Neutrophil (primary cell): ENCODE data around the gene GRPEL2.

Experiments used
- H3K27ac ChIP-seq: fragments of 200-600 bp; sonication (generic); 2 replicates; pipeline ENCODE4 v1.5.1; 2016; ENCODE audit warnings: mild to moderate bottlenecking, moderate library complexity
- H3K27me3 ChIP-seq: fragments of 200-600 bp; sonication (generic); 2 replicates; pipeline ENCODE4 v1.6.0; 2016; ENCODE audit warnings: mild to moderate bottlenecking
- H3K36me3 ChIP-seq: fragments of 200-600 bp; sonication (generic); 2 replicates; pipeline ENCODE4 v1.5.1; 2017
- H3K4me1 ChIP-seq, 2 experiments: fragments of 200-600 bp in 1 of 2; sonication (generic) in 1 of 2; 1 replicate in 1 of 2; 2 replicates in 1 of 2; pipeline versions ENCODE4 v1.5.1 to v1.6.1; 2013 to 2016; ENCODE audit warnings: low read depth in 1 of 2, low read length in 1 of 2, mild to moderate bottlenecking in 1 of 2, moderate library complexity in 1 of 2; ENCODE audit not compliant: control insufficient read depth in 1 of 2, insufficient read depth in 1 of 2
- H3K4me3 ChIP-seq, 2 experiments: fragments of 200-600 bp in 1 of 2; sonication (generic) in 1 of 2; 1 replicate in 1 of 2; 2 replicates in 1 of 2; pipeline ENCODE4 v1.5.1; 2013 to 2016; ENCODE audit warnings: low read depth in 1 of 2, low read length in 1 of 2, mild to moderate bottlenecking in 1 of 2, moderate library complexity in 1 of 2
- H3K9me3 ChIP-seq: fragments of 200-600 bp; sonication (generic); 2 replicates; pipeline ENCODE4 v1.5.1; 2016
- CTCF ChIP-seq: fragments of 200-600 bp; sonication (generic); IDR thresholded peaks from 2 replicates; pipeline ENCODE4 v1.5.1; 2016; ENCODE audit warnings: antibody characterized with exemption

Gene GRPEL2

GRCh38 chr5:149357370-149358293, 12.3 kb downstream of the GRPEL2 start, which contains the start of gene PCYOX1L:
TSS of gene PCYOX1L (plus strand) at chr5:149358046. CDS start at chr5:149358069, 23 bp downstream.
- Histone ChIP-seq H3K4me1 (peaks cover 40 to 44% of the 10 kb centered on the region in 2 experiments), H3K4me3 (peak within 1 kb of the TSS; percentile 71 to 87), H3K27me3 (no peaks in the 10 kb centered on the region), H3K27ac (peak within 1 kb of the TSS; percentile 82), H3K36me3 (peaks cover 25% of the 10 kb centered on the region), H3K9me3 (no peaks in the 10 kb centered on the region)
- peak; percentile 42 for TF ChIP-seq CTCF

- no peak for TF ChIP-seq CTCF
- peak overlapping the region; percentile 71 to 87 for H3K4me3 ChIP-seq
- no peaks in the 10 kb centered on the region for H3K9me3 ChIP-seq
- peaks cover 40 to 51% of the 10 kb centered on the region in 2 experiments for H3K4me1 ChIP-seq
- no peaks in the 10 kb centered on the region for H3K27me3 ChIP-seq
- H3K27ac ChIP-seq, result peak overlapping the region; percentile 82
- H3K36me3 ChIP-seq, result peaks cover 18% of the 10 kb centered on the region
Measured at GRCh38 chr5:149358294-149358651, 13.0 kb downstream of the GRPEL2 start.

GRCh38 chr5:149358868-149359495, 13.7 kb downstream of the GRPEL2 start:
- Histone ChIP-seq H3K4me1 (peaks cover 40 to 56% of the 10 kb centered on the region in 2 experiments), H3K9me3 (no peaks in the 10 kb centered on the region), H3K27me3 (no peaks in the 10 kb centered on the region), H3K27ac (peak overlapping the region; percentile 82), H3K36me3 (peaks cover 11% of the 10 kb centered on the region), H3K4me3 (peak overlapping the region; percentile 71 to 87)
- TF ChIP-seq CTCF, result no peak

- Histone ChIP-seq H3K36me3 (peaks cover 5% of the 10 kb centered on the region), H3K9me3 (no peaks in the 10 kb centered on the region), H3K4me3 (no peak overlapping the region), H3K27me3 (no peaks in the 10 kb centered on the region), H3K4me1 (peaks cover 40 to 56% of the 10 kb centered on the region in 2 experiments), H3K27ac (peak overlapping the region; percentile 68)
- TF ChIP-seq CTCF, result no peak
Measured at GRCh38 chr5:149360272-149360671, 15.0 kb downstream of the GRPEL2 start.

- Histone ChIP-seq H3K27ac (no peak overlapping the region), H3K4me1 (peaks cover 41 to 57% of the 10 kb centered on the region in 2 experiments), H3K9me3 (no peaks in the 10 kb centered on the region), H3K36me3 (no peaks in the 10 kb centered on the region), H3K27me3 (no peaks in the 10 kb centered on the region), H3K4me3 (no peak overlapping the region)
- TF ChIP-seq CTCF, result no peak
Measured at GRCh38 chr5:149362541-149362940, 17.2 kb downstream of the GRPEL2 start.
